DLD1 (cell line): Measurements from ENCODE around the gene EXOC2.
"Not testable (repeated sequence)": the region's sequence is repeated elsewhere in the genome, so short reads cannot be mapped to it uniquely, and the experiment has no call there.

Source experiments
- in situ Hi-C: cut with HindIII; loops from 2 replicates; pipeline ENCODE4 v1.10.0; 2017; ENCODE audit warnings: low sequenced_read_pairs

Gene EXOC2

DNA sequence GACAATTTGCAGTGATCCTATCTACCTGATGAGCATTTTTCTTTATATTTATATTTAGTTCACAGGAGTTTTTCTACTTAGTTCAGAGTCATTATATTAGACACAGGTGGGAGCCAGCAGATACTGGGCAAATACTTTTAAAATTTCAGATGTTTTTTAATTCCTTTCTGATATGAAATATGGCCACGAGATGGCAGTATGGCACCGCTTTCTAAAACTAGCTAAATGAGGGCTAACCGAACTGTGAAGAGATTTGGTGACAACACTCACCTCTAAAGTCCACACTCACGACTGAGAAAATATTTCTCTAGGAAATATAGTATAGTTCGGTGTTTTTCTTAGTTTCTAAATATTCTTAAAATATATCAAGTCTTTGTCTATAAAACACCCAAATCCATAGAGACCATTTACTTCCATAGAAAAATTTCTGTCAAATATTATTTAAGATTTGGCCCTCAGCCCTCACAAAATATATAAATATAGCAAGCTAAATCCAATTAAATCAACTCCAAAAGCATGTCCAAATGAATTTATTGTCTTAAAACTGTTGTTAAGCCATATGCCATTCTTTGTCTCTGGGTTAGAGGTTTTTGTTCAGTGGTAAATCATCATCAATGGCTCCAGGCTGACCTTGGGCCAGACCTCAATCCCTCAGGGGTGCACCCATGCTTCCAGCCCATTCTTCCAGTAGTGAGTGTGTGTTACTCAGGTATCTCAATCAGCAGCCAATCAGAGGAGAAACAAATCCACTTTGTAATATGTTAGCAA lies 99.6 kb downstream of the EXOC2 start:
- in situ Hi-C loops: no loop called here

DNA sequence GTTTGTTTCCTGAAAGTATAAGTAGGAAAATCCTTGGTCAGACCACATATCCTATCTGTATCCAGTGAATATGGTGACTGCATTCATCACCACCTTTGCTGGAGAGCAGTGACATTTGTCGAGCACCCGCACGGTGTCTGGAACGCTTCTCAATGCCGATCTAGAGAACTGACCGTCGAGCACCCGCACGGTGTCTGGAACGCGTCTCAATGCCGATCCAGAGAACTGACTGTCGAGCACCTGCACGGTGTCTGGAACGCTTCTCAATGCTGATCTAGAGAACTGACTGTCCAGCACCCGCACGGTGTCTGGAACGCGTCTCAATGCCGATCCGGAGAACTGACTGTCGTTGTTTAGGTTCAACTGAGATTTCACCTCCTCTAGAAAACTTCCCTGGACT lies 103.8 kb downstream of the EXOC2 start:
- in situ Hi-C loops: no loop called here

DNA sequence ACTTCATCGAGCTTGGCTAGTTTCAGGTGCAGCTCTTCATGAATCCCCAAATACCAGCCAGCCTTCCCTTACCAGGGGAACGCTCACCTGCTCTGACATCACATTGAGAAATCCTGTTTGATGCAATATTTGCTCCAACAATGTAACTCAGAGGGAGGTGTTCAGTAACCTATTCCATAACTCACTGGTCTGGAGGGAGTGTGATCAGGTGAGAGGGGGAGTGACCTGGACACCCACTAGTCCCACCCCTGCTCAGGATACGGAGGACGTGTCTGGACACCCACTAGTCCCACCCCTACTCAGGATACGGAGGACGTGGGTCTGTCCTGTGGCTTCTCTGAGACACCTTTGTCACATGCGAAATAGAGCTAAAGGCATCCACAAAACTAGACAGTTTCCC lies 106.4 kb downstream of the EXOC2 start:
- in situ Hi-C loops: no loop called here

DNA sequence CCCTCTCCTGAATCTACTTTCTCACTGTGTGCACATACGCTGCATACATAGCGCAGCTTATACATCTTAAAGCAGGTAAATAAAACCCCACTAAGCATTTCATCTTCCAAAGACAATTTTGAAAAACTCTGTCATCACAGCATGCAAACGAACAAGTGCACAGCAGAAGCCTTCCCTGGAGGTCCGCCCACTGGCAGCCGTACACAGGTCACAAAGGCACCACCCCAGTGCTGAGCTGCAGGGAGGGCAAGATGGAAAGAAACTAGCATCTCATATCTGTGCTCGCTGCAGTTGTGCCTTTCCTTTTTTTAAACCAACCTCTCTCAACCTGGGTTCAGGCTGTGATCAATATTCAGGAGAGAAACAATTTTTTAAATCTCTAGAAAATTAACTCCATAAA lies 109.3 kb downstream of the EXOC2 start:
- in situ Hi-C loops: no loop called here

DNA sequence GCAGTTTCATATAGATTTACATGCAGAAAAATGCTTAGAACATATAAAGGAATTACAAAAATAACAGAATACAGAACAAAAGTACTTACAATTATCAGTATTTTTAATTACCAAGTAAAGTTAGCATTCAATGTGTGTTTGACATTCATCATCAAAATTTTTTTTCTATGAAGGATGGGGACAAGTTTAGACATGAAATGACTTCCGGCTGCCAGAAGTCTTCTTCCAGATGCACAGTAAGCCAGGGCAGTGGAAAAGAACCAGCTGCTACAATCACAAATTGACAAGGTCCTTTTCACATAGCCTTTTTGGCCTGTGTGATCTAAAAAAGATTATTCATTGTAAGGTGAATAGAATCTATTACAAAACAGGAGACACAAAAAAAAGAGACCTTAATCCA lies 109.8 kb downstream of the EXOC2 start:
- in situ Hi-C loops: no loop called here

DNA sequence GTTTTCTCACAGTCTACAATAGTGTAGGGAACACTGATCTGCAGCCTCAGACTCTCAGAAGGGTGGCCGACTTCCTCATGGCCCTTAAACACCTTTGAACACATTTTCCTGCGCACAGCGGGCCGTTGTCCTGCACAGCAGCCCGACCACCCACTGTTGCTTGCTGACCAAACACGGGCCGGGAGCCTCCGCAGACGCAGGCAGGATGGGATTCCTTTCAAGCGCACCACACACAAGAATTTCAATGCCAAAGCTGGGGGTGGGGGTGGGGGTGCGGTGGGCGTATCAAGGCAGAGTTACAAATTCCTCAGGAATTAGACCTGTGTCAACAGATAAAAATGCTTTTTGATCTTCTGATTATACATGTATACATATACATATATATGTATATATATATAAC lies 110.6 kb downstream of the EXOC2 start:
- in situ Hi-C loops: no loop called here

DNA sequence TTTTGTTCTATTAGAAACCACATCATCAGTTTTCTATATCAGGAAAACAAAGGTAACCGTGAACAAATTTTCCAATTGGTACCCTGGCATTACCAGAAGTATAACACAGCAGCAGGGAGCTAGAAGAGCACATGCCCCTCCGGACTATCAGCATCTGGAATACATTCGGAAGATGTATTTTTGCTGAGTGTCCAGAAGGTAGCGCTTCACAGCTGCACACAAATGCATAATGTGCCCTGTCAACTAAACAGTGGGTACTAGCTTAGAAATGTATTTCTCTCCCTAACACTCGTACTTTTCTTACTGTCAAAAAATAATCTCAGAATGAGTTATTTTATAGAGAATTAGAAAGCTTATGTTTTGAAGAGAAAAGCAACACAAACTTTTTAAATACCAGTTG lies 113.6 kb downstream of the EXOC2 start:
- in situ Hi-C loops: no loop called here

DNA sequence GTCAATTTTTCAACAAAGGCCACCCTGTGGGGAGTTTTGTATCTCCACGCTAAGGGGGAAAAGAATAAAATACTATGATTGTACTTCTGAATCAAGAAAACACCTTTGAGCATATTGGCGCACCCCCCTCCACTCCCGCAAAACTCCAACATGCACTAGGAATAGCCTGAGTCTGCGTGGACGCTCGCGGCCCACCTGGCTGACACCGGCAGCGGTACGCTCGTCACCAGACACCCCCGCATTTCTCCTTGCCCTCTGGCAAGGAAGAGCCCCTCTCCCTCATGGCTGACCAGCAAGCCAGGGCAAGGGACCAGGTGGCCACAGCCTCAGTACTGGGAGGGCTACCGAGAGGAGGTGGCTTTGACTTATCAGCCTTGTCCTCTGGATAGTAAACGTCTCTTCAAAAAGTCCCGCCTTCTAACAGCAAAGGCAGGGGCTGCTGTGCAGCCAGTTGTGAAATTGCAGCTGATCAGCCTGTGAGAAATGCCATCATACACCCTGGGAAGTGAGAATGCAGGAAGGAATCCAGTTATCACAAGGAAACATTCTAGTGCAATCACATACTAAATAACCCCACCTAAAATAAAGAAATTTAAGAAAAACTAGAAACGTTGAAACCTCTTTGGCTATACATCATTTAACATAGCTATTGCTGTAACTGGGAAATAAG lies 120.2 kb downstream of the EXOC2 start:
- in situ Hi-C loops: no loop called here

DNA sequence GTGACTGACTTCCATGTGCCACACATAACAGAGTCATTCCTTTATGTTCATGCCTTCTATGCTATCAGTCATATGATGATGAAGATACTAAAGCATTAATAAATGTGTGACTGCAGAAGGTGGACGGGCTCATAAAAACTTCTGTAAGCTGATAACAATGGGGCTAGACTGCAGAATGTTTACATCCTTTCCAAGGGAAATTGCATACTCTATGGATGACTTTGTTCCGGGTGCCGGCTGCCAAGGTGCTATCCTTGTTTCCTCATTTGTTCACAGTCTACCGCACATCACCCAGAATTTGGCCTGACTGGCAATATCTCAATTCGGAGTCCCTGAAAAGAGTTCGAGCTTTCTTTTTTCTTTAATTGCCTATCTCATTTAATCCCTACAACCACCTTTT lies 121.0 kb downstream of the EXOC2 start:
- in situ Hi-C loops: no loop called here

DNA sequence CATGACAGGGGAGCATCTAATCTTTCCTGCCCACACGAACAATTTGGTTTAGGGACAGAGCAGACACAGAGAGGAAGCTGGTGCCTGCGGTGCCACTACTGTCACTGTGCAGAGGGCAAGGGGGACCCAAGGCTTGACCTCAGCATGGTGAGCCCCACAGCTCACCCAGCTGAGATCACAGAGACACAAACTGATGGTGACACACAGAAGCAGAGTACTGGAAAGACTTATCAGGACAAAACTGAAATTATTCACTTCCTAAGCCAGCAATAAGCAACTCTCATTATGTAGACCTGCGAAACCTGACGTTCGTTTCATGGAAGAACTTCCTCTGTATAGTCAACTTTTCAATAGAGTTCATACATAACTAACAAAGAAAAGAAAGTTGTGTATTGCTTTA lies 122.1 kb downstream of the EXOC2 start:
- in situ Hi-C loops: no loop called here

DNA sequence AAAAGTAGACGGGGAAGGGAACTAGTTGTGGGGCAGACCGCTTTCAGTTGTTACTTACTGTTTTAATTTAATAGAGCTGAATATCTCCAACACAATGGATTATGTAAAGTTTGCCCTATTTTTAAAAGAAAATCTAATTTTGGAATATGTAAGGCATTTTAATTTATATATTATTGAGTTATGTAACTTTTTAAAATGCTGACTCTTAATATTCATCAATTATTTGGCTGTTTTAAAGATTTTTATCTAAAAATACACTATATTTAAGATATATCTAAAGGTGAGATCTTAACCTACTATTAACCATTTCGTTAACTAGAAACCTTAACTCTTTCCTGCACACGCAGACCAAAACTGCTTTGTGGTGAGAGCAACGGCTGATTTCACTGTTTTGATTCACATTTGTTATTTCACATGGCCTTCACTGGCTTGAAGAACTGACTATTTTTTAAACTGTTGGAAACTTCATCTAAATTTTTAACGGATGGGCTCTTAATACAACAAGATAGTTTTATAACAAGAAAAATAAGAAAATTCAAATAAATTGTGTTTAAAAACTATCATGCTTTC lies 123.9 kb downstream of the EXOC2 start:
- in situ Hi-C loops: no loop called here

DNA sequence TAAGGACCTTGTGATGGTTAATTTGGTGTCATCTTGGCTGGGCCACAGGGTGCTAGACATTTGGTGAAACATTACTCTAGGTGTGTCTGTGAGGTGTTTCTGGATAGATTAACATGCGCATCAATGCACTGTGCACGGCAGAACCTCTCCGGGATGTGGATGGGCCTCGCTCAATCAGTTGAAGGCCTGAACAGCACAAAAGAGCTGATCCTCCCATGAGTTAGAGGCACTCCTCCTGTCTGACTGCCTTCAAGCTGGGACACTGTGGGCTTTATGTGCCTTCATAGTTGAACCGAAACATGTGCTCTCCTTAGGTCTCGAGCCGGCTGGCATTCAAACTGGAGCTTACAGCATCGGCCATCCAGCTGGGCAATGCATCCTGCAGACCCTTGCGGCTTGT lies 124.9 kb downstream of the EXOC2 start:
- in situ Hi-C loops: no loop called here

DNA sequence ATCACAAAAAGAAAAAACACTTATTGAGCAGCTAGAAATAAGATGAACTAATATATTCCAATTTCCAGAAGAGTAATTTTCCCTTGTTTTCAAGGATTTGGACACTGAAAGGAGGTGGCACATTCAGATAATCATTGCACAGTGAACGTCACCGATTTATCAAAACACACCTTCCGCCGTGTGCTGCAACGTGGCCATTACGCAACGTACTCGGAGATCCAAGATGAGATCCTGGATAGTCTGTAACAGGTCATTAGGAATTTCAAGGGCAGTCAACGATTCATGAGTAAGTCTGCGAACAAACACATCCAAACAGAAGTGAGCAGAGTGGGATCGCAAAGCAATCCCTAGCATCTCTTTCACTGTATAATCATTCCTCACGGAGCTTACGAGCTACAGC lies 129.1 kb downstream of the EXOC2 start:
- in situ Hi-C loops: no loop called here

DNA sequence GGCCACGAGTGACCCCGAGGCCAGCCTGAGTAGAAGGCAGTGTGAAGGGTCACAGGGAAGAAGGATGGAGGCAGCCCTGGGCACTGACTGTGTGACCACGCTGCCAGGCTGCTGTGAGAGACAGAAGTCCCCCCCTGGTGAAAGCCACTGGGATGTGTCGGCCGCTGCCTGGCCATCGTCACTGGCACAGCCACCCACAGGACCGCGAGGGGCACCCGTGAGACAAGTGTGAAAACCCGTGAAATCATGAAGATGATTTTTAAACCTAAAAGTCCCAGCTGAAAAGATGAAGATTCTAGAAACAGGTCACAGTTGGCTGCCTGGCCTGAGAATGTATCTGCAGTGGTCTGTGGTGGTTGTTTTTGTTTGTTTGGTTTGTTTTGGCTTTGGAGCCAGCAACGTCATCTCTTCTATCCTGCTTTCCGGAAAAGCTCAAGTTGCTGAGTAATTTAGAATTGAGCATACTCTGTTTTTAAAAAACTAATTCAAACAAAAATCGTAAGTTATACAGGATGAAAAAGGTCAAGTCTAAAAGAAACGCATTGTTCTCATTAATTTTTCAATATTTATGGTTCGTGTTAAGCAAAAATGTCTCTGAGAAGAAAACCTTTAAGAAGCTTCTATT lies 130.8 kb downstream of the EXOC2 start:
- in situ Hi-C loops: no loop called here

DNA sequence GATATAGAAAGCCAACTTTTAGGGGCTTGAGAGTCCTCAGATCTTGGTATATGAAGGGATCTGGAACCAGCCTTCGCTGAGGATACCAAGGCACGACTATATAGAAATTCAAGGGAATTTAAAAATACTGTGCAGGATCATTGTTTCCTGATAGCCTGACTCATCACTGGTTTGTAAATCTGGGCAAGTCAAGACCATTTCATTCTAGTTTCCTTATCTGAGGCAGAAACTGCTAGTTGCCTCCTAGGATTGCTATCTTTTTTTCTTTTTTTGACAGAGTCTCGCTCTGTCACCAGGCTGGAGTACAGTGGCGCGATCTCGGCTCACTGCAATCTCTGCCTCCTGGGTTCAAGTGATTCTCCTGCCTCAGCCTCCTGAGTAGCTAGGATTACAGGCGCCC lies 131.6 kb downstream of the EXOC2 start:
- in situ Hi-C loops: not testable (repeated sequence)

DNA sequence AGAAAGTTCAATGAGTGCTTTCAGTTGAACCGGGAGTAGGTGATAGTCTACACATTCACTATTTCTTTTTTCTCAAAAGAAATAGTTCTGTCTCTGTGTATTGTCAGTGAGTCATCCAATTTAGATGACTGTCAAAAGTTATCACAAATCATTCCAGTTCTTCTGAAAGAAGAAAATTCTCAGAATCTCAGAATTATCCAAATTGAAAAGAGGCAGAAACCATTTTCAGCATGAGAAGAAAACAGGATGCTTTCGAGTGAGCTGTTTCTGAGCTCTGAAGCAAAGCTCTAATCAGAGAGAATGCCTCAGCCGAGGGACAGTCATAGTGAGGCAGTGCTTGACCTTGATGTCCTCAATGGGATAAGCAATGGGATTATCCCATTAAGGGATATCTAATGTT lies 134.0 kb downstream of the EXOC2 start:
- in situ Hi-C loops: no loop called here

DNA sequence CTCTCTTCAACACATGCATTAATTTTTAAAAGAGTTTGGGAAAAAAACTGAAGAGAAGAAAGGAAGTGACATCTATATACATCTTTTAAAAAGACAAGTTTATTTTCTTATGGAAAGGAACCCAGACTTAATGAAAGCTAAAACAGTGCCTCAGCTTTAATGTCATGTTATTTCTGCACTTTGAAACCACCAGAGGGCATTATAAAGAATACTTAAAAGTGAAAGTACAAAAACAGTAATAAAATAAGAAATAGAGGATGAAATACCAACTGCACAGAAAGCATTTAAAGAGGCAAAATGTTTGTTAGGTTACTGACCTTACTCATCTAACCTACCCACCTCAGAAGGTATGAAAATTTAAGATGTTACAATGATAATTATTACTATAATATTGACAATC lies 134.8 kb downstream of the EXOC2 start:
- in situ Hi-C loops: no loop called here

DNA sequence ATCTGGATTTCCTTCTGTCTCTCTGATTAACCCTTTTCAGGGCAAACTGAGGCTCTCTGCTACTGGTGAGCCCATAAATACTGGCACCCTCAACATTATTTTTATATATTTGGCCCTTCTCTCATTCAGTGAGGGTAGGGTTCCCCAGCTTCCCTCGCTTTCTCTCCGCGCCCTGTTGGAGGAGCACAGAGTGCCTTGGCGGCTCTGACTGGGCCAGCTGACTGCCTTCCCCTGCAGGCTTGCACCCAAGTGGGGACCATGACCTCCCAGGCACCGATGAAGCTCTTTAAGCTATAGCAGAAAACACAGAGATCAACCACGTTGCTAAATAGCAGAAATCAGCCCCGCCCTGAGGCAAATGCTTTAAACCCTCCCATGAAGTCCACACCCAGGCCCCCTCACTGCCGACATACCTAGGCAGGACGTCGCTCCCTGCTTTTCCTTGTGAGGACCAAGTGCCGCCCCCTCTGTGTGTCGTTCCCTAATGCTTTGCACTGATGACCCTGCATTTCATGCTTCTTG lies 141.0 kb downstream of the EXOC2 start:
- in situ Hi-C loops: no loop called here

DNA sequence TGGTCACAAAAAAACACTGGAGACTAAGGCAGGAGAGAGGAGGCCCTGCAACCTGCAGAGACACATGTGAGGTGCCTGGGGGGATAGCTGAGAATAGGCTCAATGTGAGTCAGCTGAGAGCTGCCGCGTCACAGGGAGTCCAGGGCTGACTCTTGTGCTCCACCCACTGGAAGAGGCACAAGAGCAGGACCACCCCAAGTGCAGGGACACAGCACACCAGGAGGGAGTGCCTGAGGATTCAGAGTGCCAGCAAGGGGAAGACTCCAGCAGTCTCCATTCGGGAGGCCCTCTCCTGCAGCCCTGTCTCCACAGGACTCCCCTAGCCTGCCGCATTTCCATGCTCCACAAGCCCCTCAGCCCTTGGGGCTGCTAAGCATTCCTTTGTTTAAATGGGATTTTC lies 141.5 kb downstream of the EXOC2 start:
- in situ Hi-C loops: no loop called here

DNA sequence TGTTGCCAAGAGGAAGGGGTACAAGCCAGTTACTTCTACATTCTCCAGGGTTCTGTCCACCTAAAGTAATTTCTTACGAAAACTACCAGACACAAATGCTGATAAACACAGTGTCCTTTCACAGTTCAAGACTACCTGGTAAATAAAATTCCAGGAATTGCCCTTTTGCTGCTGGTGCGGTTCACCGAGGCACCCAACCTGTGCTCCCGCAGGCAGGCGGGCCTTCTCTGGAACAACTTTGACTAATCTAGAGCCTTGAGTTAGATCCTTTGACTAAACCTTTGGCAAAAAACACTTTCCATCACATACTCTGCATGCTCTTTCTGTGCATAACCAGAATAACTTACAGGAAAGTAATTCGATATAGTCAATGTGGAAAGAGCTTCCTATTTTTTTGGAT lies 143.0 kb downstream of the EXOC2 start:
- in situ Hi-C loops: no loop called here

DNA sequence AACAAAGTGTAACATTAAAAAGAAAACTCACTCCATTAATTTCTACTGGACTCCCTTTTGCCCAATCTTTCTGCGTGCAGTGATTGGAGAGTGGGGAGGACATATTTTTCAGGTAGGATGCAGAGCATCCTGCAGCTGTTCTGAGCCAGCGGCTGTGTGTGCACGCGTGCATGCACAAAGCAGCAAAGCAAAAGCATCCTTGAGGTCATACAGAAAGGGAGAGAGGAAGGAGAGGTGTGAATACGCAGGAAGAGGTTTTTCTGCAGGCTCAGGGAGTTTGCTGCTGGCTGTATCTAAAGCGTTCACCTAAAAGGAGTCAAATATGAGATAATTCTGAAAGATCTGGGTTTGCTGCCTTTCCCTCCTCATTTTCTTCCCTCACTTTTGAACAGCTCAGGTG lies 144.4 kb downstream of the EXOC2 start:
- in situ Hi-C loops: no loop called here

DNA sequence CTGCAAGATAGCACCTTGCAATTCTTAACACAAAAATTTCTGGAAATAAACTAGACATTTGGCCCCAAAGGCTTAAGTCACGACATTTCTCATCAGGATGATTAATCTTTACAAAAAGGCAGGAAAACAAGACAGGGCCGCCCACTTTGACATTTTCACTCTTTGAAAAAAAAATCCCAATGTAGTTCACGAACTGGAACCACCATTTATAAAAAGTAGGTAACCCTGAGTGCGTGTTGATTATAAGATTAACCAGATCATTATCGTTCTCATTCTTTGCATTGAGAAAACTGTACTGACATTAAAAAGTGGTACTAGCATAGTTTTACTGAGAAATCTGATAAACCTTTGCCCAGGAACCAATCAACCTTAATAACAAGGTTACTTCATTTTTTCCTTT lies 144.8 kb downstream of the EXOC2 start:
- in situ Hi-C loops: no loop called here
